ENCODE results near the gene FCRLA.

DNA sequence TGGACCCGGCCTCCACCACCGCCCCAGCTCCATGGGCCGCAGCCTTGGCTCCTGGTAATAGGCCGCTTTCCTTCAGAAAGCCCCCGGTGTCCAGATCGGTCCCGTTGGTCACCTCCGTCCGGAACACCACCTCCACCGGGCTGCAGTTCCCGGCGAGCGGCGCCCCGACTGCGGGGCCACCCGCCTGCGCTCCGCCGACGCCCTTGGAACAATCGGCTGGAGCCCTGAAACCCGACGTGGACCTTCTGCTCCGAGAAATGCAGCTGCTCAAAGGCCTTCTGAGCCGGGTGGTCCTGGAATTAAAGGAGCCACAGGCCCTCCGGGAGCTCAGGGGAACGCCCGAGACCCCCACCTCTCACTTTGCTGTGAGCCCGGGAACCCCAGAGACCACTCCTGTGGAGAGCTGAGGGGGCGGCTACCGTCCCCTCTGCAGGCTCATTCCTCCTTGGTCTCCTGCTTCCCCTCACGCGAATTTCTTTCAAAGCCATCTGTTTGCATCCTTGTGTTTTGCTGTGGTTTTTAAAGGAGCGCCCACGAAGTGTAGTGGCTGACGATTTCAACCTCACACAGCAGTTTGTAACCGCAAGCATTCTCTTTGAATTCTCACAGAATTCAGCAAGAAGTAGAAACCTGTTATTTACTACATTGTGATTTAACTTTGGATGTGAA, 20.4 kb downstream of the FCRLA start:
- no peak for TF ChIP-seq FOXM1 (IDR thresholded peaks at IDR 0.05; ENCODE audit: borderline replicate concordance, low read depth)
- no peak for TF ChIP-seq TEAD4 (IDR thresholded peaks at IDR 0.05)
- TF ChIP-seq, protein P1, sequence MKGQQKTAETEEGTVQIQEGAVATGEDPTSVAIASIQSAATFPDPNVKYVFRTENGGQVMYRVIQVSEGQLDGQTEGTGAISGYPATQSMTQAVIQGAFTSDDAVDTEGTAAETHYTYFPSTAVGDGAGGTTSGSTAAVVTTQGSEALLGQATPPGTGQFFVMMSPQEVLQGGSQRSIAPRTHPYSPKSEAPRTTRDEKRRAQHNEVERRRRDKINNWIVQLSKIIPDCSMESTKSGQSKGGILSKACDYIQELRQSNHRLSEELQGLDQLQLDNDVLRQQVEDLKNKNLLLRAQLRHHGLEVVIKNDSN (IDR thresholded peaks at IDR 0.05) = no peak
